ENCODE measurements around the gene KLHL26.

KLHL26 gene

DNA sequence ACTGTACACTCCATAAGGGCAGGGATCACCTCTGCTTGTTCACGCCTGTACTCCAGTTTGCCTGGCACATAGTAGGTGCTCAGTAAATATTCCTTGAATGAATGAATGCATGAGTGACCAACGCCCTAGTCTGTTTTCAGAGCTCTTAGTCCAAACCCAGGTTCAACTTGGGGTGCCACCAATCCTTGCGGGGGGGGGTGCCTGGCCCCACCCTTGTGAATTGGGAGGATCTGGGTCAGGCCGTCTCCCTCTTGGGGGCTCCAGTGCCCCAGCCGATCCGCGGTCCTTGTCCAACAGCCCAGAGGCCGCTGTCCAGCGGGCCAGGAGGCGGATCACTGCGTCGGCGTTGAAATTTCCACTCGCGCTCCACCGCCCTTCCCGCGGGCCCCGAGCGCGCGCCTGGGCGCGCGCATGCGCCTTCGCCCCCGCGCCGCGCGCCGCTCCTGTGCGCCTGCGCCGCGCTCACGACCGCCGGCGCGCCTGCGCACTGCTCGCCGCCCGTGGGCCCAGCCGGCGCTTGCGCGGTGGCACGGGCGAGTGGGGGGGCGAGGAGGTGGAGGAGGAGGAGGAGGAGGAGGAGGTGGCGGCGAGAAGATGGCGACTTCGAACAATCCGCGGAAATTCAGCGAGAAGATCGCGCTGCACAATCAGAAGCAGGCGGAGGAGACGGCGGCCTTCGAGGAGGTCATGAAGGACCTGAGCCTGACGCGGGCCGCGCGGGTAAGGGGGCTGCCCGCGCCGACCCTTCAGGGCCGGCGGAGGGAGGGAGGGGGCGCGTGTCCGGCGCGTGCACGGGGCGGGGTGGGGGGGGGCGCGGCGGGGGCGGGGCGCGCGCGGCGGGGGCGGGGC is 46.5 kb downstream of the KLHL26 start, which contains the start of gene CRTC1:
Gene CRTC1 (plus strand): TSS at position 572 of the 849 bp plus-strand sequence. CDS start 23 bp downstream, at position 595.
- peak; percentile 81 to 90 (median 85) for DNase-seq (ENCODE audit: low read depth in 3 of 3)

DNA sequence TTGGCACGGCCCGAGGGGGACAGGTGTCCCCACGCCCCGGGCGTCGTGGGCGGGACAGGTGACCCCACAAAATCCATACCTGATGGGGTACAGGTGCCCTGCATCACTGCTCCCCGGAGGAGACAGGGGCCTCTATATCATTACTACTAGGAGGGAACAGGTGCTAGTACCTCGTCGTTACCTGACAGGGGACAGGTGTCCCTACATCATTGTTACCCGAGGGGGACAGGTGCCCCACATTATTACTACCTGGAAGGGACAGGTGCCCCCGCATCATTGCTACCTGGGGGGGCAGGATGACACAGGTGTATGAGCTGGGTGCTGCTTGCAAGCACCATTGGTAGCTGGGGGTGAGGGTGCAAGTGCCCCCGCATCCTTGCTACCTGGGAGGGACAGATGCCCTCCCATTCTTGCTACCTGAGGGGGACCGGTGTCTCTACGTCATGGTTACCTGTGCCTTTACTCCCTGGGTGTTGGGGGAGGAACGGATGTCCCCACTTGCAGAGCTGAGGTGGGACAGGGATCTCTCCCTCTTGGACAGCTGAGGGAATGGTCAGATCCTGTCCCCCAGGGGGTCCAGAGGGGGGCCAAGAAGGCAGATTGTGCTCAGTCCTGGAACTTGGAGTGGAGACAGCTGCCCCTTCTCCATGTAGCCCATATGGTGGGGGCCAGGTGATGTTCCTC is 47.3 kb downstream of the KLHL26 start:
- DNase-seq (ENCODE audit: low read depth in 3 of 3) = no peak

DNA sequence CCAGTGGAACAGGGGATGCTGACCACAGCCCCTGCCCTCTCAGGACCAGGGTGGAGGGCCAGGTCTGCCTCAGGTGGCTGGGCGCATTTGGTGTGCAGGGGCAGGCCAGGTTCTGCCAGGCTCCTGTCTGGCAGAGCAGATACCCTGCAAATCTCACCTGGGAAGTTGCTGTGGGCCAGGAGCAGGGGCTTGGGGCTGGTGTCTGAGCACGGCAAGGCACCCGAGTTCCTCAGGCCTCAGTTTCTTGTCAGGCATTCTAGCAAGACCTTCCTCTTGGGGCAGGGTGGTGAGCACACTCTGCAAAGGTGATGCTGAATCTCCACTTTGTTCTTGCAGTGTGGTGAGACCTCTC is 47.8 kb downstream of the KLHL26 start:
- no peak for DNase-seq (ENCODE audit: low read depth in 3 of 3)

DNA sequence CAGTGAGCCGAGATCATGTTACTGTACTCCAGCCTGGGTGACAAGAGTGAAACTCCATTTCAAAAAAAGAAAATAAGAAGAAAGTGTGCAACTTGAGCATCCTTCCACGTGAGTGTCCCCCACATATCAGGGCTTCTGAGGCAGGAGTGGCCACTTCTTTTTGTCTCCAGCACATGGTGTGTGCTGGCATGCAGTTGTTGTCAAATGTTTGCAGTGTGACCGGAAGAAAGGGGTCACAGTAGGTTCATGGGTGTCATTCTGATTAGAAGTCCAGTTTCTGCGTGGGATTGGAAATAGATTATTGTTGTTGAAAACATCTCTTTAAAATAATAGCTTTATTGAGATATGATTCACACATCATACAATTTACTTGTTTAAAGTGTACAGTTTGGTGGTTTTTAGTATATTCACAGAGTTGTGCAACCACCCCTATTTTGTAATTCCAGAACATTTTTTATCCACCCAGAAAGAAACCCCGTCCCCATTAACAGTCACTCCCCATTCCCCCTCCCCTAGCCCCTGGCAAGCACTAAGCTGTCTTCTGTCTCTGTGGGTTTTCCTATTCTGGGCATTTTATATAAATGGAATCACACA is 48.9 kb downstream of the KLHL26 start:
- DNase-seq (ENCODE audit: low read depth in 3 of 3) = no peak

DNA sequence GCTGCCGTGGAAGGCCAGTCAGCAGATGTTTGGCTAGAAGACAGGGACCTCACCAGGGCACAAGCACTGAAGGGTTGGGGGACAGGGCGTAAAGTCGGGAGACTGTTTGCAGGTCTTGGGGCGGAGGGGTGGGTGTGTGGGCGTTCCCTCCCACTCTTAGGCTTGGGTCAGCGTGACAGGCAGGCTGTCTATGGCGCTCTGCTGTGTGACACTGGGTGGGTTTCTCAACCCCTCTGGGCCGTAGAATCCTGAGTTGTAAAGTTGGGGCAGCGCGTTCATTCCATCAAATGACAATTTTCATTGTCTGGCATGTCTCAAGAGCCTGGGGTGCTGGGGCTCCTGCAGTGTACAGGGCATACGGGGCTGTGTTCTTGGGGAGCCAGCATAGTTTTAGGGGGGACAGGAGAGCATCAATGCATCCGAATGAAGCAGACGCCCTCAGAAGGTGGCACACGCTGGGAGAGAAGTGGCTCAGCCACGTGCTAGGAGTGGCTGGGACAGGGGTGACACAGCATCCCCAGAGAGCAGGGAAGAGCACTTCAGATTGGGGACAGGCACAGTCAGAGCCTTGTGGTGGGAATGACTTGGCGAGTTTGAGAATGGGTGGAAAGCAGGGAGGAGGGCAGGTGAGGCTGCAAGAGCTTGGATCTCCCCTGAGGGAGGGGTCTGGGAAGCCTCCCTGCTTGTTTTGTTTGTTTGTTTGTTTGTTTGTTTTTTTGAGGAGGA is 51.1 kb downstream of the KLHL26 start:
- DNase-seq (ENCODE audit: low read depth in 3 of 3) = no peak

DNA sequence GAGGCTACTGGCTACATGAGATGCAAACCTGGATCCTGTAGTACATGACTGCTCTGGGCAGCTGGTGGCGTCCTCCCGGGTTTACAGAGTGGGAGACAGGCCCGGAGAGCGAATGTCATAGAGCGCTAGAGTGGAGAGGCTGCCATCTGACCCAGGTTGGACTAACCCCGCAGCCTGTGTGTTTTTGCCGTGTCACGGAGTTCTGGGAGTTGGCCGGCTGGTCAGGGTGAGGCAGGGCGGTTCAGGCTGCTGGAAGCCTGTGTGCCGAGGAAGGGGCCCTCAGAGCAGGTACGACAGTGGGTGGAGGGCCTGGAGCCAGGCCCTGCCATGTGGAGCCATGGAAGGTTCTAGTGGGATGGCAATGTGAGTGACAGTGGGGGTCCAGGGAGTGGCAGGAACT is 59.2 kb downstream of the KLHL26 start:
- DNase-seq (ENCODE audit: low read depth in 3 of 3) = no peak

DNA sequence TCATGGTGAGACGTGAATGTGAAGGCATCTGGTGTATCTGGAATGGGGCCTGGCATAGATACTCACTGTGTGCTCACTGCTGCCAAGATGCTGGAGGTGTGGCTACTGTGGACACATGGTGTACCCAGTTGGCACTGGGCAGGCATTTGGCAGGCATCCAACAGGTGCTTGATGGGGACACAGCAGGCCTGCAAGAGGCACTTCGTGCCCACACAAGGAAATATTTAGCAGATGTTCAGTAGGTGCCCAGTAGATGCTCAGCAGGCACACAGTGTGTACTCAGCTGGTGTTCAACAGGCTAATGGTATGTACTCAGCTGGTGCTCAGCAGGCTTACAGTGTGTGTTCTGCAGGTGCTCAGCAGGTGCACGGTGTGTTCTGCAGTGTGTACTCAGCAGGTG is 60.9 kb downstream of the KLHL26 start:
- no peak for DNase-seq (ENCODE audit: low read depth in 3 of 3)

DNA sequence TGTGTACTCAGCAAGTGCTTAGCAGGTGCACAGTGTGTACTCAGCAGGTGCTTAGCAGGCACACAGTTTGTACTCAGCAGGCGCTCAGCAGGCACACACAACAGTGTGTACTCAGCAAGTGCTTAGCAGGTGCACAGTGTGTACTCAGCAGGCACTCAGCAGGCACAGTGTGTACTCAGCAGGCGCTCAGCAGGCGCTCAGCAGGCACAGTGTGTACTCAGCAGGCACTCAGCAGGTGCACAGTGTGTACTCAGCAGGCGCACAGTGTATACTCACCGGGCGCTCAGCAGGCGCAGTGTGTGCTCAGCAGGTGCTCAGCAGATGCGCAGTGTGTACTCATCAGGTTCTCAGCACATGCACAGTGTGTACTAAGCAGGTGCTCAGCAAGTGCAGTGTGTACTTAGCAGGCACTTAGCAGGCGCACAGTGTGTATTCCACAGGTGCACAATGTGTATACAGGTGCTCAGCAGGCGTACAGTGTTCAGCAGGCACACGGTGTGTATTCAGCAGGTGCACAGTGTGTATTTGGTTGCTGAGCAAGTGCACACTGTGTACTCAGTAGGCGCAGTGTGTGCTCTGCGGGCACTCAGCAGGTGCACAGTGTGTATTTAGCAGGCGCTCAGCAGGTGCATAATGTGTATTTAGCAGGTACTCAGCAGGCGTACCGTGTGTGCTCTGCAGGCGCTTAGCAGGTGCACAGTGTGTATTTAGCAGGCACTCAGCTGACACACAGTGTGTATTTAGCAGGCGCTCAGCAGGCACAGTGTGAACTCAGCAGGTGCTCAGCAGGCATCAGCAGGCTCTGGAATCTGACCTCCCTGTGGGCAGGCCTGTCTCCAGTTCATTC is 61.7 kb downstream of the KLHL26 start:
- DNase-seq (ENCODE audit: low read depth in 3 of 3) = no peak

DNA sequence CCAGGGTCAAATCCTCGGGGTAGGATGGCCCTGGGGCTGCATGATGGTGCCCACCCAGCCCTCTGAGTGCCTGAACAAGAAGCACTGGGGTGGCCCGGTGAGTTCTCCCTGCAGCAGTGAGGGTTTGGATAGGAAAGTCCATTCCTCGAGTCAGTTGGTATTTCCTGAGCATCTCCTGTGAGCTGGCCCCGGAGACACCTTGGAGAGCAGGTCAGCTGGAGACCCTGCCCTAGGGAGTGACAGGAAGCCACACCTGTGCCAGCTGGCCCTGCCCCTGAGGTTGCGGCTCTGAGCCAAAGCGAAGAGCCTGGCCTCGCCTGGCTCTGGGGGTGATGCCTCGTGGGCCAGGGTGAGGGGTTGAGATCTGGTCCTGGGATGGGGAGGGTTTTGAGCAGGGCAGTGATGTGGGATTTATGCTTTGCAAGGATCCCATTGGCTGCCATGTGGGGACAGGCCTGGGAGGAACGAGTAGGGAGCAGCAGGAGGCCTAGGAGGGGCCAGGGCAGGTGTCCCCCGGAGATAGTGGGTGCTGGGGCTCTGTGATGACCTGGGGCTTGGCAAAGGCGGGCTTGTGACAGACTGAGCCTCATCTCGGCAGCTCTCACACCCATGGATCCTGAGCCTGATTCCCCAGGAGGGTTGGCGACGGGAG is 62.7 kb downstream of the KLHL26 start:
- DNase-seq (ENCODE audit: low read depth in 3 of 3) = no peak

DNA sequence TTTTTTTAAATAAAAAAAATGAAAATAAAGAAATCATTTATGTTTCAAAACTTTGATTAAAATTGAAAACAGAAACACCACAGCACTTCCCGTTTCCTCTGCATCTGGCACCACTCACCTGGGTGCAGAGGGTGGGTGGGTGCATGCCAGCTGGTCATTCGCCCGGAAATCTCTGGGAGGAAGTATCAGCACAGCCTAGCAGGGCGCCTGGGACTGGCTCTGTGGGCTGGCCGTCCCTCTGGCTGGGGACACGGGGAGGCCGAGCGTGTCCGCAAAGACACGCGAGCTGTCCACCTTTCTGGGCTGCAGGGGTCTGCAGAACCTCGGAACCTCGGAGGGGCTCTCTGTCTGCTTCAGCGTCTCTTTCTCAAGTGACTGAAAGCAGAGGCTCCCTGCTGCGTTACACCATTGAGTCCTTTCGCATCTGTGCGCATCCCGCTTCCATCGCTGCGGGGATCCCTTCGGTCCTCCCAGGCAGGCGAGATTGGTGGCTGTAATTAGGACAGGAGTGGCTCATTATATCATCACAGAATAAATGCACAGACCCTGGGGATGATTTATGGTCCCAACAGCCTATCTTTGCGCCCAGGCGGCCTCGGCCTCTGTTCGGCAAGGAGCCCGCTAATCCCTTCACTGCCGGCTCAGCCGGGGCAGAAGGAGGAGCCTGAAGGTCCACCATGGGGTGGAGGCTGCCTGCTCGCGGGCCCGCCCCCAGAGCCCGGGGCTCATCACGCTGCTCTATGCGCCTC is 63.8 kb downstream of the KLHL26 start:
- DNase-seq (ENCODE audit: low read depth in 3 of 3) = peak; percentile 34 to 63 (median 44)

DNA sequence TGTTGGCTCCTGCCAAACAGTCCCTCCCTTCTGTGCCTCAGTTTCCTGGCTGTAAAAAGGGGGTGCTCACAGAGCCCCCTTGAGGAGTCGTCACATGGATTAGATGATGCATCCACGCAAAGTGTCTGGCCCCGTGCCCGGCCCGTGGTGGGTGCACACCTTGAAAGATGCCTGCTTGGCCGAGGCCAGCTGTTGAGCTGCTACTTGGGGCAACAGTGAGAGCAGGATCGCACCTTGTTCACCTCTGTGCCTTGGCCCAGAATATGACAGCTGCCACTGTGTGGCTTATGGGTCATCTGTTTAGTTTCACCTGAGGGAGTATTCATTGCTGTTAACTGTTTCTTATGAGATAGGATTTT is 64.4 kb downstream of the KLHL26 start:
- no peak for DNase-seq (ENCODE audit: low read depth in 3 of 3)

DNA sequence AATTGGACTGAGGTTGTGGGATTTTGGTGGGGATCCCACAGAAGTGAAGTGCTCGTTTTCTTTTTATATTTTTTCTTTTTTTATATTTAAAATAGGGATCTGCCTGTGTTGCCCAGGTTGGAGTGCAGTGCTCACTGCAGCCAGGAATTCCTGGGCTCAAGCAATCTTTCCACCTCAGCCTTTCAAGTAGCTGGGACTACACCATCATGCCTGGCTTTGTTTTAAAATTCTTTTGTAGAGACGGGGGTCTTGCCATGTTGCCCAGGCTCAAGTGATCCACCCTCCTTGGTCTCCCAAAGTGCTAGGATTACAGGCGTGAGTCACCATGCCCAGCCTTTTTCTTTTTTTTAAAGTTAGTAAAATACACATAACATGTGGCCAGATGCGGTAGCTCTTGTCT is 67.2 kb downstream of the KLHL26 start:
- no peak for DNase-seq (ENCODE audit: low read depth in 3 of 3)

DNA sequence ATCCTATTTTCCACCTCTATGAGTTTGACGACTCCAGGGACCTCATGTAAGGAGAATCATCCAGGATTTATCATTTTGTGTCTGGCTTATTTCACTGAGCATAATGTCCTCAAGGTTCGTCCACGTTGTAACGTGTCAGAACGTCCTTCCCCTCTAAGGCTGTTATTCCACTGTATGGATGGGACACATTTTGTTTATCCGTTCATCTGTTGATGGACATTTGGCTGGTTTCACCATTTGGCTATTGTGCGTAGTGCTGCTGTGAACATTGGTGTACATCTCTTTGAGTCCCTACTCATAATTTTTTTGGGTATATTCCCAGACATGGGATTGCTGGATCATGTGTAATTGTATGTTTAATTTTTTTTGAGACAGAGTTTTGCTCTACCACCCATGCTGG is 68.1 kb downstream of the KLHL26 start:
- no peak for DNase-seq (ENCODE audit: low read depth in 3 of 3)

DNA sequence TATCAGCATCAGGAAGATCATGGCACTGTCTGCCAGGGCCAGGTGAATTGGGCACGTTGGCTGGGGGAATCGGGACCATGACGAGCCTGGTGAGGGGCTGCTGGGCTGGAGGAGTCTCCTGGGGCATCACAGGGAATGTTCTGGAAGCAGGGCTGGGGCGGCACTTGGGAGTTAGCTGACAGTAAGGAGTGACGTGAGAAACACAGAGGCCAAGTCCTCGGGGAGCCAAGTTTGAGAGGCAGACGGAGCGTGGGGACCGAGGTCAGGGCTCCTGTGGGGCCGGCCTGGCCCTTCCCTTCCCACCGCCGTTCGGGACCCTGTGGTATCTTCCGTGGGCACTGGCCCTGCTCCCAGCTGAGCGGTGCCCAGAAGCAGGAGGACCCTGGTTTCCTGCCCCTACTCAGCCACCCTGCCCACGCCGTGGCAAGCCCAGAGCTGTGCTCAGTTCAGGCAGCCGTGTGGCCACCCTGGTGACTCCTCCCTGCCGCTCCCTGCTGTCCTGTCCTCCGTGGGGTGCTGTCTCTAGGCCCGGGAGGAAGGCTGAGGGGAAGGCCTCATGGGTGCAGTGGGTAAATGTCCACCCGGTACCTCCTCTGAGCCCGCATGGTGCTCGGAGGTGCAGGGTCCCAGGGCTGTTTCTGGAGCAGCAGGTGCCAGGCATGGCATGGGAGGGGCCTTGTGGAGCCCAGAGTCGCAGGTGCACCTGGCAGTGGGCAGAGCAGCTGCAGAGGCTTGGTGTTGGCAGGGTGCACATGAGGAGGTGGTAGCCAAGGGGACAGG is 71.8 kb downstream of the KLHL26 start:
- no peak for DNase-seq (ENCODE audit: low read depth in 3 of 3)

DNA sequence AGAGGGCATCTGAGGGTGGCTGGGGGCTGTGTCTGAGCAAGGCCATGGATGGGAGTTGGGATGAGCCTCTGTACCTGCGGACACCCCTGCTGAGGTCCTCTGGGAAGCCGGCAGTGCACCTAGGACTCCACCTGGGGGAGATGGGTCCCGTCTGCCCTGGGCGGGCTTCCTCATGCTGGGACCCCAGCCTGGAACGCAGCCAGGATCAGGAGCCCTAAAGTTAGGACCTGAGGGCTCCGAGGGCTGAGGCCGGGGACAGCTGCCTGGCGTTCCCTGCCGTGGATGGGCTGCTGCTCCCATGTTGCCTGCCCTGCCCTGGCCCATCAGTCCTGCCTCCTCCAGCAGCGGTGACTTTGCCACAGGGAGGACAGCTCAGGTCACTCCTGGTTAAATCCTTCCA is 72.7 kb downstream of the KLHL26 start:
- no peak for DNase-seq (ENCODE audit: low read depth in 3 of 3)

DNA sequence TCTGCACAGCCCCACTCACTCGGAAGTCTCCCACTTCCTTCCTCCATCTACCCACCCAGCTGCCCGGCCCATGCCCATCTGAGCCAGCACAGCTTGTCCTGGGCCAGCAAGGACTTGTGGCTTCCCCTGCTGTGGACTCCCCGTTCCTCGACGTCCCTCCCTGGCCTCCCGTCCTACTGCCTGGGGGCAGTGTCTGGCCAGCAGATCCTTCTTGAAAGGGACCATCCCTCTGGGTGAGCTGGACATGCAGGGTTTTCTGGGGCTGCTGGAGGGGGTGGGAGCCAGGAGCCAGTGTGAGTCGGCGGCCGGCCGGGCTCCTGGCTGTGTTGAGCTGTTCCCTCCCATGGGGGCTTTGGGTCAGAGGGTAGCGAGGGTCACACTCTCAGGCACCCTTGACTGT is 73.4 kb downstream of the KLHL26 start:
- DNase-seq (ENCODE audit: low read depth in 3 of 3) = no peak

DNA sequence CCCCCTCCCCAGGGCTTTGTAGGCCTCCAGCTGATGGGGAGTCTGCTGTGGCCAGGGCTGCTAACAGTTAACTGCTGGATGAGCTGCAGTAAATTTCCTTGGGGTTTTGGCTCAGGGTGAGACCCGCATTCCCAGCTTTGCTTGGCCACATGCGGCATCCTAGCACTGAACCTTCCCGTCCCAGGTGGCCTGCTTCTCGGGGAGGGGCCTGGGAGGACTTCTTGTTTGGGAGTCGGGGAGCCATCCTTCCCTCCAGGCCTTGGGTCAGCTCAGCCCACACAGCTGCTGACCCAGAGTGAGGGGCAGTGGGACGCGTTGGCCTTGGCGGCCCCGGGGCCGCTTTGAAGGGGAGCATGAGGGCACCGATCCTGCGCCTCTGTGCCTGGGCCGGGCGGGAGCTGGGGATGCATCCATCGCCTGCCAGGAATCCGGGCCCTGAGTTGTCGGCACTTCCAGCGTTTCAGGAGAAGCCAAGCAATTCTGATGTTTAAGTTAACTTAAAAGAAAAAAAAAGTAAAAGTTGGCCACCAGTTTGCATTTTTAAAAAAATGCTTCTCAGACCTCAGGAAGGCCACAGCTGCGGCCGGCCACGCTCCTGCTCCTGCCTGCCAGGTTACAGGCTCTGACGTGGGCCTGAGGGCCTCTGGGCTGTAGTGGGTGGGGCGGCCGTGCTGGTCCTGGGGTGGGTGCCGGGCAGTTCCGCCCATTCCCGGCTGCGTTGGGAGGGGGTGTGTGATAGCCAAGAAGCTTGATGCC is 74.3 kb downstream of the KLHL26 start:
- no peak for DNase-seq (ENCODE audit: low read depth in 3 of 3)

DNA sequence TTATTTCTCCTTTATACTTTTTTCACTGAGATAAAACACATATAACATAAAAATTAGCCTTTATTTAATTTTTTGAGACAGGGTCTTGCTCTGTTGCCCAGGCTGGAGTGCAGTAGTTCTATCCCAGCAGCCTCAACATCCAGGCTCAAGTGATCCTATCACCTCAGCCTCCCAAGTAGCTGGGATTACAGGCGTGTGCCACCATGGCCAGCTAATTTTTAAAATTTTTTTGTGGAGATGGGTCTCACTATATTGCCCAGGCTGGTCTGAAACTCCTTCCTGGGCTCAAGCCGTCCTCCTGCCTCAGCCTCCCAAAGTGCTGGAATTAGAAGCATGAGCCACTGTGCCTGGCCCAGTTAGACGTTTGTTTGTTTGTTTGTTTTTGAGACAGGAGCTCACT is 75.1 kb downstream of the KLHL26 start:
- DNase-seq (ENCODE audit: low read depth in 3 of 3) = no peak

DNA sequence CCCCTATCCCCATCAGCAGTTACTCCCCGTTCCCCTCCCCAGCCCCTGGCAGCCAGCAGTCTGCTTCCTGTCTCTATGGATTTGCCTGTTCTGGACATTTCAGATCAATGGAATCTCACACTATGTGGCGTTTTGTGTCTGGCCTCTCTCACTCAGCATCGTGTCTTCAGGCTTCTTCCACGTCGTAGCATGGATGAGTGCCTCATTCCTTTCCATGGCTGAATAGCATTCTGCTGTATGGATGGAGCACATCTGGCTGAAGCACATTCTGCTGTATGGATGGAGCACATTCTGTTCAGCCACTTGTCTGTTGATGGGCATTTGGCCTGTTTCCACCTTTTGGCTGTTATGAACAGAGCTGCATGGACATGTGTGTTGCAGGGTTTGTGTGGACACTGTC is 76.2 kb downstream of the KLHL26 start:
- no peak for DNase-seq (ENCODE audit: low read depth in 3 of 3)

Measured in stimulated activated CD4-positive, alpha-beta T cell treated with anti-CD3 and anti-CD28 coated beads, TNF-alpha, amount 100 ng/mL, for 24 hours (primary cell).